ENCODE results near the gene COX8C.

GRCh38 chr14:93337884-93338283 lies 9.1 kb upstream of the COX8C start:
- TF ChIP-seq MAX (IDR thresholded peaks at IDR 0.05) (no peak), YY1 (IDR thresholded peaks at IDR 0.05) (no peak), CTCF (IDR thresholded peaks at IDR 0.05; ENCODE audit: low read depth, low read length, missing input control) (no peak), SP1 (IDR thresholded peaks at IDR 0.05) (no peak), FOXA1 (IDR thresholded peaks at IDR 0.05) (no peak), REST (IDR thresholded peaks at IDR 0.05) (no peak), TAF1 (conservative IDR thresholded peaks at IDR 0.05) (no peak), EGR1 (IDR thresholded peaks at IDR 0.05; ENCODE audit: low read depth in 2 of 2) (no peak), GABPA (IDR thresholded peaks at IDR 0.05 in 1 of 2, conservative IDR thresholded peaks at IDR 0.05 in 1 of 2) (no peak)

All from liver (tissue), 3 donors.